K562 (cell line): Measurements from ENCODE around the gene ARHGEF17.

Experiments used
- ARID3A ChIP-seq: IDR thresholded peaks from 2 replicates; pipeline ENCODE4 v1.6.1; 2012; ENCODE audit warnings: low read depth, low read length, improper control_type of control experiment, borderline replicate concordance
- DNMT1 ChIP-seq: fragments of 450-650 bp; IDR thresholded peaks from 2 replicates; pipeline ENCODE4 v1.6.1; 2016; ENCODE audit warnings: antibody characterized with exemption, mild to moderate bottlenecking
- FOSL1 ChIP-seq: fragments of 200-800 bp; sonication (Bioruptor generic); conservative IDR thresholded peaks from 2 replicates; pipeline ENCODE4 v1.6.1; 2016; ENCODE audit warnings: missing genetic modification characterization, missing compliant biosample characterization
- HIVEP1 ChIP-seq: fragments of 250-450 bp; sonication (Bioruptor Pico); IDR thresholded peaks from 2 replicates; pipeline ENCODE4 v1.4.0; 2020; ENCODE audit warnings: mild to moderate bottlenecking
- MLX ChIP-seq, 2 experiments: fragments of 450-650 bp in 1 of 2; sonication (generic) in 1 of 2; formaldehyde crosslinking; conservative IDR thresholded peaks; 2 replicates each; pipeline versions ENCODE4 v1.4.0 to v1.8.1; 2020 to 2022; ENCODE audit warnings: mild to moderate bottlenecking in 1 of 2, missing genetic modification reagents in 1 of 2

- no peak for TF ChIP-seq FOSL1 (tag)
- no peak for TF ChIP-seq MLX (CRISPR knock-in tag; conservative IDR thresholded peaks at IDR 0.05)
- TF ChIP-seq HIVEP1 (CRISPR knock-in tag), result no peak
- no peak for TF ChIP-seq ARID3A
- TF ChIP-seq DNMT1, result no peak
These were observed 4.0 kb downstream of the ARHGEF17 start for GRCh38 chr11:73312036-73312435.
